ENCODE measurements around the gene TNFRSF11A.

TNFRSF11A gene

DNA sequence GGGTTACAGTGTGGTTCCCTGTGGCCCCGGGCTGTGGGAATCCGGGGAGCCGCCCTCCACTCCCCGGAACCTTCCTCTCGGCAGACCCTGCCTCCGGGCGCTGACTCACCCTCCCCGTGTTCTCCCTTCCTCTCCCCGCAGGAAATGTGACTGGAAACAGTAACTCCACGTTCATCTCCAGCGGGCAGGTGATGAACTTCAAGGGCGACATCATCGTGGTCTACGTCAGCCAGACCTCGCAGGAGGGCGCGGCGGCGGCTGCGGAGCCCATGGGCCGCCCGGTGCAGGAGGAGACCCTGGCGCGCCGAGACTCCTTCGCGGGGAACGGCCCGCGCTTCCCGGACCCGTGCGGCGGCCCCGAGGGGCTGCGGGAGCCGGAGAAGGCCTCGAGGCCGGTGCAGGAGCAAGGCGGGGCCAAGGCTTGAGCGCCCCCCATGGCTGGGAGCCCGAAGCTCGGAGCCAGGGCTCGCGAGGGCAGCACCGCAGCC is 59.5 kb downstream of the TNFRSF11A start:
- Histone ChIP-seq H3K79me1 (ENCODE audit: low read depth, low read length) (no peaks in the 10 kb centered on the region), H3K9ac (ENCODE audit: low read depth, low read length, poor library complexity) (no peak overlapping the region), H3K27ac (replicated peaks; ENCODE audit: low read length) (no peak overlapping the region), H4K8ac (ENCODE audit: low read depth, low read length) (no peak overlapping the region), H3K4me1 (ENCODE audit: control insufficient read depth in 2 of 2, insufficient read depth in 1 of 2, low read depth in 1 of 2, low read length in 2 of 2) (no peaks in the 10 kb centered on the region), H2AFZ (ENCODE audit: low read length) (no peak overlapping the region), H3K18ac (ENCODE audit: low read length) (peak overlapping the region; percentile 72), H3K4ac (ENCODE audit: low read length) (no peak overlapping the region), H3K27me3 (ENCODE audit: control insufficient read depth in 3 of 3, insufficient read depth in 3 of 3, low read depth in 1 of 3, low read length in 3 of 3) (no peaks in the 10 kb centered on the region), H2AK5ac (ENCODE audit: low read depth, low read length) (no peak overlapping the region), H2BK120ac (ENCODE audit: low read depth, low read length) (no peak overlapping the region), H3K4me3 (ENCODE audit: low read length in 2 of 2) (peak overlapping the region in 1 of 2 donors; percentile 68), H3K14ac (ENCODE audit: low read length) (no peak overlapping the region), H2BK12ac (ENCODE audit: low read length) (no peak overlapping the region), H3K23ac (ENCODE audit: low read depth, low read length, poor library complexity) (no peak overlapping the region), H2BK5ac (ENCODE audit: low read length) (peak overlapping the region; percentile 11), H3K9me3 (replicated peaks in 1 of 2; ENCODE audit: control insufficient read depth in 2 of 2, insufficient read depth in 1 of 2, low read depth in 1 of 2, low read length in 2 of 2) (no peaks in the 10 kb centered on the region), H2BK15ac (ENCODE audit: low read length) (no peak overlapping the region), H3K36me3 (replicated peaks in 1 of 2; ENCODE audit: control insufficient read depth in 2 of 2, insufficient read depth in 2 of 2, low read length in 2 of 2) (no peaks in the 10 kb centered on the region), H4K91ac (ENCODE audit: low read depth, low read length, poor library complexity) (no peak overlapping the region), H3K4me2 (ENCODE audit: insufficient read depth, low read length, poor library complexity, severe bottlenecking) (peak overlapping the region; percentile 47)
- DNase-seq (ENCODE audit: low spot score), result no peak
- WGBS, 2 donors (ENCODE audit: extremely low coverage in 2 of 2, insufficient read length in 2 of 2, insufficient replicate concordance in 1 of 2), result no CpG with 5 or more reads among the region's 46 CpGs

DNA sequence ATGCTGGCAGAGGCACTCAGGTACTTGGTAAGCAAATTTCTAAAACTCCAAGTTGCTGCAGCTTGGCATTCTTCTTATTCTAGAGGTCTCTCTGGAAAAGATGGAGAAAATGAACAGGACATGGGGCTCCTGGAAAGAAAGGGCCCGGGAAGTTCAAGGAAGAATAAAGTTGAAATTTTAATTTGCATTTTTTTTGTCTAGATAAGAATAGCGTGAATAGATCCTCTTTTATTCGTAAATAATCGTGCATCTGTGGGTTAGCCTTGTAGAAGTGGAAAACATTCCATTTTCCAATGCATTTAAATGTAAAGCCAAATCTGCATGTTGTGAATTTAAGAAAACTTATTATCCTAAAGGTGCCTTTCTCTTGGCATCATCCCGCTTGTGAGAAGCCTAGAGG is 61.0 kb downstream of the TNFRSF11A start:
- H4K91ac ChIP-seq (ENCODE audit: low read depth, low read length, poor library complexity), result no peak overlapping the region
- H3K27ac ChIP-seq (replicated peaks; ENCODE audit: low read length), result no peak overlapping the region
- H3K4ac ChIP-seq (ENCODE audit: low read length), result no peak overlapping the region
- H3K14ac ChIP-seq (ENCODE audit: low read length), result no peak overlapping the region
- DNase-seq (ENCODE audit: low spot score), result no peak
- no peak overlapping the region for H3K4me2 ChIP-seq (ENCODE audit: insufficient read depth, low read length, poor library complexity, severe bottlenecking)
- no peaks in the 10 kb centered on the region for H3K9me3 ChIP-seq (replicated peaks in 1 of 2; ENCODE audit: control insufficient read depth in 2 of 2, insufficient read depth in 1 of 2, low read depth in 1 of 2, low read length in 2 of 2)
- H2AFZ ChIP-seq (ENCODE audit: low read length), result no peak overlapping the region
- H3K23ac ChIP-seq (ENCODE audit: low read depth, low read length, poor library complexity), result no peak overlapping the region
- H3K4me3 ChIP-seq (ENCODE audit: low read length in 2 of 2), result no peak overlapping the region
- H3K9ac ChIP-seq (ENCODE audit: low read depth, low read length, poor library complexity), result no peak overlapping the region
- no peaks in the 10 kb centered on the region for H3K27me3 ChIP-seq (ENCODE audit: control insufficient read depth in 3 of 3, insufficient read depth in 3 of 3, low read depth in 1 of 3, low read length in 3 of 3)
- no CpG with 5 or more reads among the region's 5 CpGs for WGBS, 2 donors (ENCODE audit: extremely low coverage in 2 of 2, insufficient read length in 2 of 2, insufficient replicate concordance in 1 of 2)
- no peaks in the 10 kb centered on the region for H3K79me1 ChIP-seq (ENCODE audit: low read depth, low read length)
- no peak overlapping the region for H2AK5ac ChIP-seq (ENCODE audit: low read depth, low read length)
- H3K36me3 ChIP-seq (replicated peaks in 1 of 2; ENCODE audit: control insufficient read depth in 2 of 2, insufficient read depth in 2 of 2, low read length in 2 of 2), result no peaks in the 10 kb centered on the region
- H2BK5ac ChIP-seq (ENCODE audit: low read length), result no peak overlapping the region
- H2BK15ac ChIP-seq (ENCODE audit: low read length), result no peak overlapping the region
- no peak overlapping the region for H2BK120ac ChIP-seq (ENCODE audit: low read depth, low read length)
- H3K4me1 ChIP-seq (ENCODE audit: control insufficient read depth in 2 of 2, insufficient read depth in 1 of 2, low read depth in 1 of 2, low read length in 2 of 2), result no peaks in the 10 kb centered on the region
- no peak overlapping the region for H4K8ac ChIP-seq (ENCODE audit: low read depth, low read length)
- no peak overlapping the region for H3K18ac ChIP-seq (ENCODE audit: low read length)
- no peak overlapping the region for H2BK12ac ChIP-seq (ENCODE audit: low read length)

DNA sequence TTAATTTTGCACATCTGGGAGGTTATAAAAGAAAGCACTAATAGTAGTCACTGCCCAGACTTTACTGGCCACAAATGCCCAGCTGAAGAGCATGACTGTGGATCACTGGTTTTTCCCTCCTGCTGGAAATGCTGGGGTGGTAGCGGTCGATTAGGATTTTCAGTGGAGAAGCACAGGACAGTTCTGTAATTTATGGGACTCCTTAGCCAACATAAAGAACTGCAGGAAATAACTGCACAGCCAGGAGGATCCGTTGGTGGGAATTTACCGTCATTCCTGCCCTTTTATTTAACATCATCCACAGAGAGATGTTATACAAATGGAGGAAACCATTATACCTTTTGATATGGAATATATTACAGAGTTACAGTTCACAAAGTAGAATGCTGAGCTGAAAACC is 61.5 kb downstream of the TNFRSF11A start:
- Histone ChIP-seq H2BK120ac (ENCODE audit: low read depth, low read length) (no peak overlapping the region), H2BK15ac (ENCODE audit: low read length) (no peak overlapping the region), H3K9ac (ENCODE audit: low read depth, low read length, poor library complexity) (no peak overlapping the region), H4K91ac (ENCODE audit: low read depth, low read length, poor library complexity) (no peak overlapping the region), H3K4ac (ENCODE audit: low read length) (no peak overlapping the region), H3K27me3 (ENCODE audit: control insufficient read depth in 3 of 3, insufficient read depth in 3 of 3, low read depth in 1 of 3, low read length in 3 of 3) (no peaks in the 10 kb centered on the region), H3K18ac (ENCODE audit: low read length) (no peak overlapping the region), H2BK5ac (ENCODE audit: low read length) (no peak overlapping the region), H3K9me3 (replicated peaks in 1 of 2; ENCODE audit: control insufficient read depth in 2 of 2, insufficient read depth in 1 of 2, low read depth in 1 of 2, low read length in 2 of 2) (no peaks in the 10 kb centered on the region), H3K79me1 (ENCODE audit: low read depth, low read length) (no peaks in the 10 kb centered on the region), H3K36me3 (replicated peaks in 1 of 2; ENCODE audit: control insufficient read depth in 2 of 2, insufficient read depth in 2 of 2, low read length in 2 of 2) (no peaks in the 10 kb centered on the region), H4K8ac (ENCODE audit: low read depth, low read length) (no peak overlapping the region), H3K27ac (replicated peaks; ENCODE audit: low read length) (no peak overlapping the region), H3K4me1 (ENCODE audit: control insufficient read depth in 2 of 2, insufficient read depth in 1 of 2, low read depth in 1 of 2, low read length in 2 of 2) (no peaks in the 10 kb centered on the region), H2BK12ac (ENCODE audit: low read length) (no peak overlapping the region), H3K4me3 (ENCODE audit: low read length in 2 of 2) (no peak overlapping the region), H3K4me2 (ENCODE audit: insufficient read depth, low read length, poor library complexity, severe bottlenecking) (no peak overlapping the region), H3K23ac (ENCODE audit: low read depth, low read length, poor library complexity) (no peak overlapping the region), H2AK5ac (ENCODE audit: low read depth, low read length) (no peak overlapping the region), H3K14ac (ENCODE audit: low read length) (no peak overlapping the region), H2AFZ (ENCODE audit: low read length) (no peak overlapping the region)
- no CpG with 5 or more reads among the region's 4 CpGs for WGBS, 2 donors (ENCODE audit: extremely low coverage in 2 of 2, insufficient read length in 2 of 2, insufficient replicate concordance in 1 of 2)
- no peak for DNase-seq (ENCODE audit: low spot score)

DNA sequence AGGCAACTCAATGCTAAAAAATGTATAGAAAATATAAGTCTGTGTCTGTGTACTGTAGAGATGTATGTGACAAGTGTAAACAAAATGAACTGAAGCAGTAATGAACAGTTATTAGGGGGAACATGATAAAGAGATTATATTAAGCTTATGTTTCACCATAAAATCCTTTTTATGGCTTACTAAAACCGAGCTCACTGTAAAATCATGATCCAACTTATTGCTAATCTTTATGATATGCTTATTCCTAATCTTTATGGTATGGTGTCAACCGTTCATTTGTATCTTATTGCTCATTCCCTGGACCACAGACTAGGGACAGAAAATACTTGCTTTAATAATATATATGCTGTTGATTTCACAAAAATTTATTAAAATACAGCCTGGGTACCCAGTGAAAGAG is 62.1 kb downstream of the TNFRSF11A start:
- Histone ChIP-seq H2BK5ac (ENCODE audit: low read length) (no peak overlapping the region), H3K9me3 (replicated peaks in 1 of 2; ENCODE audit: control insufficient read depth in 2 of 2, insufficient read depth in 1 of 2, low read depth in 1 of 2, low read length in 2 of 2) (no peaks in the 10 kb centered on the region), H2BK120ac (ENCODE audit: low read depth, low read length) (no peak overlapping the region), H3K4me3 (ENCODE audit: low read length in 2 of 2) (no peak overlapping the region), H3K4me2 (ENCODE audit: insufficient read depth, low read length, poor library complexity, severe bottlenecking) (no peak overlapping the region), H3K23ac (ENCODE audit: low read depth, low read length, poor library complexity) (no peak overlapping the region), H2AFZ (ENCODE audit: low read length) (no peak overlapping the region), H3K4ac (ENCODE audit: low read length) (no peak overlapping the region), H2BK15ac (ENCODE audit: low read length) (no peak overlapping the region), H2AK5ac (ENCODE audit: low read depth, low read length) (no peak overlapping the region), H3K4me1 (ENCODE audit: control insufficient read depth in 2 of 2, insufficient read depth in 1 of 2, low read depth in 1 of 2, low read length in 2 of 2) (no peaks in the 10 kb centered on the region), H3K36me3 (replicated peaks in 1 of 2; ENCODE audit: control insufficient read depth in 2 of 2, insufficient read depth in 2 of 2, low read length in 2 of 2) (no peaks in the 10 kb centered on the region), H4K91ac (ENCODE audit: low read depth, low read length, poor library complexity) (no peak overlapping the region), H3K27me3 (ENCODE audit: control insufficient read depth in 3 of 3, insufficient read depth in 3 of 3, low read depth in 1 of 3, low read length in 3 of 3) (no peaks in the 10 kb centered on the region), H3K14ac (ENCODE audit: low read length) (no peak overlapping the region), H3K27ac (replicated peaks; ENCODE audit: low read length) (no peak overlapping the region), H3K18ac (ENCODE audit: low read length) (no peak overlapping the region), H2BK12ac (ENCODE audit: low read length) (no peak overlapping the region), H4K8ac (ENCODE audit: low read depth, low read length) (no peak overlapping the region), H3K79me1 (ENCODE audit: low read depth, low read length) (no peaks in the 10 kb centered on the region), H3K9ac (ENCODE audit: low read depth, low read length, poor library complexity) (no peak overlapping the region)
- WGBS, 2 donors (ENCODE audit: extremely low coverage in 2 of 2, insufficient read length in 2 of 2, insufficient replicate concordance in 1 of 2), result no CpG with 5 or more reads among the region's 2 CpGs
- no peak for DNase-seq (ENCODE audit: low spot score)

Measured in neuronal stem cell (in vitro differentiated cells).